Measurements from ENCODE around the gene CAMK1D. TPM values are rescaled to one million over a fixed set of nuclear protein-coding genes. Genes with fewer than 3 reads are reported as not detected.

Gene CAMK1D
- total RNA-seq, 1 donor from 2014 or later: 6.5 TPM

DNA sequence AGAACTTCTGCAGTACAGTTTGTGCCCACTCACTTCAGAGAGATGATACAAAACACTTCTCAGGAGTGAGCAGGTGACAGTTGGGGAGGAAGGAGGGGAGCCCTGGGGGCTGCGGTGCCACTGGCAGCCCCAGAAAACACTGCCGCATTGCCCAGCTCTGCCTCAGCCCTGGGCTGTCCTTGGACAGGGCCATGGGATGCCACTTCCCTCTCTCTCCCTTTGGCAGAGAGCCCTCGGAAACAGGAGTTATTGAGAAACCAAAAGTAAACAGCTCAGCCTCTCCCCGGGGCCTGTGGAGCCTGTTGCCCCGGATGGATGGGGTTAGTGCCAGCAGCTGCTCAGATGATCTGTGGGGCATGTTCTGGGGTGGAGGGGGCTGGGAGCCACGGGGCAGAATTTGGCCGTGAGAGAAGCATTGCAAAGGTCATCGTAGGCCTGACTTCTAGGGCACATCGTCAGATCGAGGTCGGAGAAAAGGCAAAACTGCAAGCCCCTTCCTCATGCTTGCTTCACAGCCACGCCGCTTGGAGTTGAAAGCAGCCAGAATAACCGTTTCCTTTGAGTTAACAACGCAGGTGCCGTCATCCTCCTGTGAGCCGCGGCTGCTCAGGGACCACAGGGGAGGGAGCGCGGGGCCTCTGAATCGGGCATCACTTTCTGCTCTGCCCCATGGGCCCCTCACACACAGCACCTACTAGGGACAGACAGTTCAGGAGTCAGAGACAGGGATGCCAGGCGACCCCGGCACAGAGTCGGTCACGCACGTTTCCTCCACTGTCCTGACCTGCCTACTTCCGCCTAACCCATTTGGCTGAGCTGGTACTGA lies 256.4 kb downstream of the CAMK1D start:
- H3K9me3 Mint-ChIP-seq: peaks cover 4% of the 10 kb centered on the region
- H3K4me1 Mint-ChIP-seq: no peaks in the 10 kb centered on the region
- no peak overlapping the region for H3K27ac Mint-ChIP-seq (ENCODE audit: unreplicated experiment)
- H3K4me3 Mint-ChIP-seq: no peak overlapping the region
- TF ChIP-seq, protein P1, sequence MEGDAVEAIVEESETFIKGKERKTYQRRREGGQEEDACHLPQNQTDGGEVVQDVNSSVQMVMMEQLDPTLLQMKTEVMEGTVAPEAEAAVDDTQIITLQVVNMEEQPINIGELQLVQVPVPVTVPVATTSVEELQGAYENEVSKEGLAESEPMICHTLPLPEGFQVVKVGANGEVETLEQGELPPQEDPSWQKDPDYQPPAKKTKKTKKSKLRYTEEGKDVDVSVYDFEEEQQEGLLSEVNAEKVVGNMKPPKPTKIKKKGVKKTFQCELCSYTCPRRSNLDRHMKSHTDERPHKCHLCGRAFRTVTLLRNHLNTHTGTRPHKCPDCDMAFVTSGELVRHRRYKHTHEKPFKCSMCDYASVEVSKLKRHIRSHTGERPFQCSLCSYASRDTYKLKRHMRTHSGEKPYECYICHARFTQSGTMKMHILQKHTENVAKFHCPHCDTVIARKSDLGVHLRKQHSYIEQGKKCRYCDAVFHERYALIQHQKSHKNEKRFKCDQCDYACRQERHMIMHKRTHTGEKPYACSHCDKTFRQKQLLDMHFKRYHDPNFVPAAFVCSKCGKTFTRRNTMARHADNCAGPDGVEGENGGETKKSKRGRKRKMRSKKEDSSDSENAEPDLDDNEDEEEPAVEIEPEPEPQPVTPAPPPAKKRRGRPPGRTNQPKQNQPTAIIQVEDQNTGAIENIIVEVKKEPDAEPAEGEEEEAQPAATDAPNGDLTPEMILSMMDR (conservative IDR thresholded peaks at IDR 0.05): no peak
- DNase-seq (ENCODE audit: low read depth, low spot score): no peak
- H3K27me3 Mint-ChIP-seq (ENCODE audit: low read depth): no peaks in the 10 kb centered on the region
- H3K36me3 Mint-ChIP-seq (ENCODE audit: low read depth): no peaks in the 10 kb centered on the region

DNA sequence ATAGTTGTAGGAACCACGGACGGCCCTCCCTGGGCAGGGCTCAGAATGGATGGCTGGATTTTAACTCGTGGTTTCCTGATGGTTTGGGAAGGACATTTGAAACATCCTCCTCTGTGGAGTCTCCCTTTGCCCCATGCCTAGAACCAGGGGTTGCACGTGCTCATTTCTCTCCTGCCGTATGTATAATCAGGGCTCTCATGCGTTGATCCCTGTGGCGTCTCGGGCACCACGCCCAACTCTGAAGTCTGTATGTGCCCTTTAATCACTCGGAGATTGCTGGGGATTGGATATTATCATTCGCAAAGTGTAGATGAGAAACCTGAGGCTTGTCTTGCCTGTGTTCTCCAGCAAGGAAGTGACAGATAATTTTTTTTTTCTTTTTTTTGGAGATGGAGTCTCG lies 257.1 kb downstream of the CAMK1D start:
- H3K36me3 Mint-ChIP-seq (ENCODE audit: low read depth): no peaks in the 10 kb centered on the region
- DNase-seq (ENCODE audit: low read depth, low spot score): no peak
- peaks cover 4% of the 10 kb centered on the region for H3K9me3 Mint-ChIP-seq
- H3K4me3 Mint-ChIP-seq: no peak overlapping the region
- TF ChIP-seq, protein P1 (conservative IDR thresholded peaks at IDR 0.05): no peak
- no peak overlapping the region for H3K27ac Mint-ChIP-seq (ENCODE audit: unreplicated experiment)
- H3K27me3 Mint-ChIP-seq (ENCODE audit: low read depth): no peaks in the 10 kb centered on the region
- no peaks in the 10 kb centered on the region for H3K4me1 Mint-ChIP-seq

DNA sequence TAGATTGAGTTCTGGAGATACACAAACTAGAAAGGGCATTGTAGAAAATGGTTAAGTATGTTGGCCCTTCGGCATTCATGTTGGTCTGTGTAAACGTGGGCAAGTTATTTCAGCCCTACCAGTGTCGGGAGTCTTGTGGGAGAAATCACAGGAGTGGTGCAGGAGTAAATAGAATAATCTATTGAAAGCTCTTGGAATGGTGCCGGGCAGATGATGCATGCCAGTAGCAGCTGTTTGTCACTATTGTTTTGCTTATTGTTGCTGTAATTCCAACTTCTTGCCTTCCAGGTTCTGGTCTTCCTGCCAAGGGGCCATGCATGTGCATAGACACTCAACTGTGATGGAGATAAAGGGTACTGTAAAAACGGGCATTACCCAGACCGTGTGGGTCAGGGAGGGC lies 259.4 kb downstream of the CAMK1D start:
- Mint-ChIP-seq H3K27ac (ENCODE audit: unreplicated experiment) (no peak overlapping the region), H3K27me3 (ENCODE audit: low read depth) (no peaks in the 10 kb centered on the region), H3K36me3 (ENCODE audit: low read depth) (no peaks in the 10 kb centered on the region), H3K9me3 (peaks cover 4% of the 10 kb centered on the region), H3K4me1 (no peaks in the 10 kb centered on the region), H3K4me3 (no peak overlapping the region)
- DNase-seq (ENCODE audit: low read depth, low spot score): no peak
- TF ChIP-seq, protein P1 (conservative IDR thresholded peaks at IDR 0.05): no peak

DNA sequence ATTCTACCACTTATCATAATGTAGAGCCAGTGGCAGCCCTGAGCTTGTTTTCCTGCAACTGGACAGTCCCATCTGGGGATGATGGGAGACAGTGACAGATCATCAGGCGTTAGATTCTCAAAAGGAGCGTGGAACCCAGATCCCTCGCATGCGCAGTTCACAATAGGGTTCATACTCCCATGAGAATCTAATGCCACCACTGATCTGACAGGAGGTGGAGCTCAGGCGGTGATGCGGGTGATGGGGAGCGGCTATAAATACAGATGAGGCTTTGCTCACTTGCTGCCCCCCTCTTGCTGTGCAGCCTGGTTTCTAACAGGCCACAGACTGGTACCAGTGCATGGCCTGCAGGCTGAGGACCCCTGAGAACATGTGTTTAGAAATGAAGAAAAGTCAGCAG lies 260.1 kb downstream of the CAMK1D start:
- Mint-ChIP-seq H3K9me3 (peaks cover 4% of the 10 kb centered on the region), H3K4me1 (no peaks in the 10 kb centered on the region), H3K27ac (ENCODE audit: unreplicated experiment) (no peak overlapping the region), H3K27me3 (ENCODE audit: low read depth) (no peaks in the 10 kb centered on the region), H3K36me3 (ENCODE audit: low read depth) (no peaks in the 10 kb centered on the region), H3K4me3 (no peak overlapping the region)
- DNase-seq (ENCODE audit: low read depth, low spot score): no peak
- TF ChIP-seq, protein P1 (conservative IDR thresholded peaks at IDR 0.05): no peak

DNA sequence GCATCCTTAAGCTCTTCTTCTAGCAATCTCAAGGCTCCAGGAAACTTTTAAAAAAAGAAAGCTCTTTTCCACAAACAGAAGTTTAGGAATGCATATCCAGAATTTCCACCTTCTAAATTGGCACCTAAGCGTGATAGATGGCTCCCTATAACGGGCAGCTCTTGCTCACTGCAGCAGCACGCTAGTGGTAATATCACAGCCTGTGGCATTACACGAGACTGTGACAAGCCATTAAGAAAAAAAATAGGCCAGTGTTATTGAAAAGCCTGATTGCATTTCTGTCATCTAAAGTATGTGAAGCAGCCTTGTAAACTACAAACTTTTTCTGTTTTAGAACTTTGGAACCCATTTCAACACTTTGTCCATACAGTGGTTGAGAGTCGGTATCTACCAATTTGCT lies 263.8 kb downstream of the CAMK1D start:
- Mint-ChIP-seq H3K27ac (ENCODE audit: unreplicated experiment) (no peak overlapping the region), H3K9me3 (peaks cover 4% of the 10 kb centered on the region), H3K4me1 (peaks cover 7% of the 10 kb centered on the region), H3K27me3 (ENCODE audit: low read depth) (no peaks in the 10 kb centered on the region), H3K36me3 (ENCODE audit: low read depth) (no peaks in the 10 kb centered on the region), H3K4me3 (no peak overlapping the region)
- TF ChIP-seq, protein P1 (conservative IDR thresholded peaks at IDR 0.05): no peak
- no peak for DNase-seq (ENCODE audit: low read depth, low spot score)

Data from neural crest cell (in vitro differentiated cells).